Smooth muscle cell (in vitro differentiated cells): ENCODE measurements around the gene GAGE12H. TPM values are rescaled to one million over a fixed set of nuclear protein-coding genes. Genes with fewer than 3 reads are reported as not detected.

Source experiments
- DNase-seq: peaks from one replicate; lab custom pipeline; 2025; ENCODE audit not compliant: unreplicated experiment; lab: John Stamatoyannopoulos, UW
- H2AFZ ChIP-seq: fragments of 200-600 bp; sonication (generic); 2 replicates; pipeline ENCODE4 v1.6.0; 2016; ENCODE audit warnings: antibody characterized with exemption, low read depth, mild to moderate bottlenecking
- H3F3A ChIP-seq: fragments of 200-600 bp; sonication (generic); 2 replicates; pipeline ENCODE4 v1.6.0; 2017; ENCODE audit warnings: antibody characterized with exemption, low read depth
- H3K27ac ChIP-seq: fragments of 200-600 bp; sonication (generic); 2 replicates; pipeline ENCODE4 v1.5.1; 2016; ENCODE audit warnings: low read depth, mild to moderate bottlenecking
- H3K27me3 ChIP-seq: fragments of 200-600 bp; sonication (generic); 2 replicates; pipeline ENCODE4 v1.6.1; 2016; ENCODE audit warnings: low read depth, mild to moderate bottlenecking
- H3K36me3 ChIP-seq: fragments of 200-600 bp; sonication (generic); 2 replicates; pipeline ENCODE4 v1.5.1; 2016; ENCODE audit warnings: low read depth
- H3K4me1 ChIP-seq: fragments of 200-600 bp; sonication (generic); 2 replicates; pipeline ENCODE4 v1.5.1; 2016; ENCODE audit warnings: low read depth
- H3K4me2 ChIP-seq: fragments of 200-600 bp; sonication (generic); 2 replicates; pipeline ENCODE4 v1.6.0; 2016; ENCODE audit warnings: mild to moderate bottlenecking
- H3K4me3 ChIP-seq: fragments of 200-600 bp; sonication (generic); 2 replicates; pipeline ENCODE4 v1.5.1; 2016; ENCODE audit warnings: mild to moderate bottlenecking
- H3K79me2 ChIP-seq: fragments of 200-600 bp; sonication (generic); 2 replicates; pipeline ENCODE4 v1.6.0; 2016; ENCODE audit warnings: low read depth, mild to moderate bottlenecking
- H3K9ac ChIP-seq: fragments of 200-600 bp; sonication (generic); 2 replicates; pipeline ENCODE4 v1.6.0; 2016; ENCODE audit warnings: low read depth
- H3K9me3 ChIP-seq: fragments of 200-600 bp; sonication (generic); replicated peaks from 2 replicates; pipeline ENCODE4 v1.5.1; 2016; ENCODE audit warnings: low read depth
- H4K20me1 ChIP-seq: fragments of 200-600 bp; sonication (generic); 2 replicates; pipeline ENCODE4 v1.6.0; 2016; ENCODE audit warnings: low read depth
- CTCF ChIP-seq: fragments of 200-600 bp; sonication (generic); IDR thresholded peaks from 2 replicates; pipeline ENCODE4 v1.5.1; 2017; ENCODE audit warnings: borderline replicate concordance, mild to moderate bottlenecking, antibody characterized with exemption; ENCODE audit not compliant: insufficient read depth, poor library complexity, severe bottlenecking
- WGBS: methylation state at CpG from one replicate; pipeline ENCODE4 v1.1.7; 2016; ENCODE audit warnings: low lambda C conversion rate; 5-methylcytosine and 5-hydroxymethylcytosine counted together
- polyA plus RNA-seq: library from polyadenylated mRNA; unstranded; fragments of >200 nt; fragmentation: Nextera tagmentation; extraction: Ambion mirVana; gene quantifications from 2 replicates; pipeline ENCODE4 v1.2.1, GENCODE V29; 2016
- small RNA-seq: library from RNA; depleted of rRNA; stranded (forward); fragments of <200 nt; gene quantifications from one replicate; pipeline ENCODE3, GENCODE V24; 2014
- total RNA-seq: library from RNA; depleted of rRNA; stranded (reverse); fragments of >200 nt; gene quantifications from 2 replicates; pipeline ENCODE4 v1.2.3, GENCODE V29; 2014

Gene GAGE12H
- total and polyA plus RNA-seq, 2 experiments from 2014 or later = not detected

DNA sequence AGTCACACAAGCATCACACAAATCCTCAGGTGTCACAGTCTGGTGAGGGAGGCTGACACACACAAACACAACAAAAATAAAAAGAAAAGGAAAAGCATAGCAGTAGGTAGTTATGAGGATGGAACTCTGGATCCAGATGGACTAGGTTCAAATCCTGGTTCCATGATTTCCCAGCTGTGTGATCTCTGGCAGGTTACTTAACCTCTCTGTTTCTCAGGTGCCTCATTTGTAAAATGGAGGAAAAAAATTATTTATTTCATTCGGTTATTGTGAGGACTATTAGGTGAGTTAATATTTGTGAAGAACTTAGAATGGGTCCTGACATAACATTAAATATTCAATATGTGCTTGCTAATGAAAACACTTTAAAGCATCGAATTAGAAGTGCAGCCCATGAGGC is 38.8 kb downstream of the GAGE12H start:
- Histone ChIP-seq H3K36me3 (no peaks in the 10 kb centered on the region), H4K20me1 (no peaks in the 10 kb centered on the region), H3K27me3 (no peaks in the 10 kb centered on the region), H3K79me2 (no peaks in the 10 kb centered on the region), H3K9me3 (no peaks in the 10 kb centered on the region), H2AFZ (no peak overlapping the region), H3F3A (no peaks in the 10 kb centered on the region), H3K27ac (no peak overlapping the region), H3K4me3 (no peak overlapping the region), H3K9ac (no peak overlapping the region), H3K4me1 (no peaks in the 10 kb centered on the region), H3K4me2 (no peak overlapping the region)
- no peak for DNase-seq
- TF ChIP-seq CTCF = no peak
- 84% methylated on average over 2 of the region's 2 CpGs for WGBS

GRCh38 chrX:49627086-49627777 is 47.5 kb downstream of the GAGE12H start:
- WGBS = 91% methylated on average over 33 of the region's 33 CpGs
- no peak overlapping the region for H3K4me3 ChIP-seq

More at GRCh38 chrX:49627086-49627777, 47.5 kb downstream of the GAGE12H start:
- Histone ChIP-seq H3K36me3 (no peaks in the 10 kb centered on the region), H3F3A (no peaks in the 10 kb centered on the region), H3K79me2 (no peaks in the 10 kb centered on the region), H3K4me2 (no peak overlapping the region), H3K4me1 (no peaks in the 10 kb centered on the region), H2AFZ (no peak overlapping the region), H3K27me3 (no peaks in the 10 kb centered on the region), H3K27ac (no peak overlapping the region), H3K9me3 (no peaks in the 10 kb centered on the region), H4K20me1 (no peaks in the 10 kb centered on the region), H3K9ac (no peak overlapping the region)
- TF ChIP-seq CTCF = no peak
- DNase-seq = no peak

Small RNA genes lying within 50 kb of the gene (small RNA-seq; reads per million reads assigned to genes)
- not detected for gene GAGE12B

Other genes starting within 250 kb of the GAGE12H start
- not detected in 2 replicates for gene GAGE13, start 248.4 kb upstream of the GAGE12H start, total RNA-seq
- not detected in 2 replicates for gene GAGE13, start 248.4 kb upstream of the GAGE12H start, polyA plus RNA-seq
- gene GAGE12C, start 47.8 kb upstream of the GAGE12H start, total RNA-seq = not detected in 2 replicates
- not detected in 2 replicates for gene GAGE12C, start 47.8 kb upstream of the GAGE12H start, polyA plus RNA-seq
- not detected in 2 replicates for gene GAGE12D, start 38.2 kb upstream of the GAGE12H start, total RNA-seq
- not detected in 2 replicates for gene GAGE12D, start 38.2 kb upstream of the GAGE12H start, polyA plus RNA-seq
- not detected in 2 replicates for gene GAGE12E, start 28.7 kb upstream of the GAGE12H start, total RNA-seq
- not detected in 2 replicates for gene GAGE12E, start 28.7 kb upstream of the GAGE12H start, polyA plus RNA-seq
- not detected in 2 replicates for gene GAGE12F, start 19.1 kb upstream of the GAGE12H start, total RNA-seq
- not detected in 2 replicates for gene GAGE12F, start 19.1 kb upstream of the GAGE12H start, polyA plus RNA-seq
- gene GAGE12G, start 9.5 kb upstream of the GAGE12H start, total RNA-seq = not detected in 2 replicates
- not detected in 2 replicates for gene GAGE12G, start 9.5 kb upstream of the GAGE12H start, polyA plus RNA-seq
- not detected in 2 replicates for gene GAGE2A, start 9.5 kb downstream of the GAGE12H start, total RNA-seq
- not detected in 2 replicates for gene GAGE2A, start 9.5 kb downstream of the GAGE12H start, polyA plus RNA-seq
- gene GAGE1, start 19.1 kb downstream of the GAGE12H start, total RNA-seq = not detected in 2 replicates
- not detected in 2 replicates for gene GAGE1, start 19.1 kb downstream of the GAGE12H start, polyA plus RNA-seq
- not detected in 2 replicates for gene PAGE1, start 116.0 kb downstream of the GAGE12H start, total RNA-seq
- gene PAGE1, start 116.0 kb downstream of the GAGE12H start, polyA plus RNA-seq = not detected in 2 replicates
- gene PAGE4, start 249.4 kb downstream of the GAGE12H start, total RNA-seq = not detected in 2 replicates
- gene PAGE4, start 249.4 kb downstream of the GAGE12H start, polyA plus RNA-seq = not detected in 2 replicates